ENCODE data around the gene LINS1.

Gene LINS1

DNA sequence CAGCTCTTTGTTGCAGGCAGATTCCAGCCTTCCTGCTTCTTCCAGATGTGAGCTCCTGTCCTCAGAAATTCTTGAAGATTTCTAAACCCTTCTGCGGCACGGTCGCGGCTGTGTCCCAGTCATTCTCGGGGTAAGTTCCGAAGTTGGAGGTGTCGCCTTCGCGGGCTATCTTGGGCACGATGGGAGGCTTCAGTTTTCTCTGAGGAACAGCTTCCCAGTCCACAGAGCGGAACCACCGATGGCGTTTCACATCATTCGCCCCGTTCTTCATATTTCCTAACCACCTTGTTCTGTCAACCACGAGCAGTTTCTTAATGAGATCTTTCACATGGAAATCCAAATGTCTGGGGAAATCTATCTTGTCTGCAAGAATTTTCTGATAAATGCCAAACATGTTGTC lies 48.5 kb downstream of the LINS1 start:
- DNase-seq = no peak

DNA sequence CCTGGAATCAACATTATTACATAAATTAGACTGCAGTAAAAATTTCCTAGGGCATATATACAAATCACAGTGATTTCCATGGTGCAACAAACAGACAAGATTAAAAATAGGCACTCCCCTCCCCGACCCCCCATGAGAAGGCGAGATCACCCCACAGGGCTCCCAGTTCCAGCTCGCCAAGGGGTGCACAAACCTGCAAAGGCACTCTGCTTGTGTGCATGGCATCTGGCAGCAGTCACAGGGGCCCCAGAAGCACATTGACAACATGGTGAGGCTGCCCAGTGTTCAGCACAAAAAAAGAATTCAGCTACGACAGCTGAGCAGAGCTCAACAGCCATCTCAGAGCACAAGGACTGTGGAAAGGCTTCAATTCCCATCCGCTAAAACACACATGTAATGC lies 54.0 kb downstream of the LINS1 start:
- DNase-seq = no peak

DNA sequence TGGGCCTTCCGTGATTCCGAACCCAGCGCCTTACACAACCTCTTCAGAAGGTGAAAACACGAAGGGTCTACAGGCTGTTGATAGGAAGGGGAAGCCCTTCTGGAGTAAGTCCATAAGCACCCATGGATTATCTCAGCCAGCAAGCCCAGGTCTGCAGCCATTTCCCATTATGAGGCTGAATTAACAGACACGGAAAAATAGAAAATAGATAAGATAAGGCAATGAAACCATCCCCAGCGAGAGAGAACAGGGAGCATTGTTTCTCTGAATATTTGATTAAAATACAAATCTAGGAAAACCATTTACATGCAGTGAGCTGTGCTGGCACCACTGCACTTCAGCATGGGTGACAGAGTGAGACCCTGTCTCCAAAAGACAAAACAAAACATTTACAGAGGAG lies 57.0 kb downstream of the LINS1 start:
- no peak for DNase-seq

GRCh38 chr15:100544338-100544841 lies 57.6 kb downstream of the LINS1 start:
- no peak for DNase-seq

- no peak for DNase-seq
Observed at GRCh38 chr15:100542290-100542689, 59.7 kb downstream of the LINS1 start.

- no peak for DNase-seq
Observed at GRCh38 chr15:100537331-100537730, 64.7 kb downstream of the LINS1 start.

DNA sequence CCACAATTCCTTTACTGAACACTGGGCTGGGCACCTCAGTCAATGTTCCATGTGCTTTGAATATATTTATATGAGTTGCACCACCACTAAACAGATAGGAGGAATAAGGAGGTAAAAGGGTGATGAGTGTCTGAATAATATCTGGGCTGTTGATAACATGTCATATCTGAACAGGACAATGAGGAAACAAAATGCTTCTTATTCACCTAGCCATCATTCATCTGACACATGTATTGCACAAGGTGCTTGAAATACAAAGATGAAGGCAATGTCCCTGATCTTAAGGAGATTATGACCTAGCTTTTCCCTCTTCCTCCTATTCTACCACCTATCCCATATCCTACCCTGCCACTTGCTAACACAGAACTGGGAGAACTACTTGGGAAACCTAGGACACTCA lies 65.3 kb downstream of the LINS1 start:
- DNase-seq = no peak

GRCh38 chr15:100533886-100534285 lies 68.1 kb downstream of the LINS1 start:
- DNase-seq = no peak

DNA sequence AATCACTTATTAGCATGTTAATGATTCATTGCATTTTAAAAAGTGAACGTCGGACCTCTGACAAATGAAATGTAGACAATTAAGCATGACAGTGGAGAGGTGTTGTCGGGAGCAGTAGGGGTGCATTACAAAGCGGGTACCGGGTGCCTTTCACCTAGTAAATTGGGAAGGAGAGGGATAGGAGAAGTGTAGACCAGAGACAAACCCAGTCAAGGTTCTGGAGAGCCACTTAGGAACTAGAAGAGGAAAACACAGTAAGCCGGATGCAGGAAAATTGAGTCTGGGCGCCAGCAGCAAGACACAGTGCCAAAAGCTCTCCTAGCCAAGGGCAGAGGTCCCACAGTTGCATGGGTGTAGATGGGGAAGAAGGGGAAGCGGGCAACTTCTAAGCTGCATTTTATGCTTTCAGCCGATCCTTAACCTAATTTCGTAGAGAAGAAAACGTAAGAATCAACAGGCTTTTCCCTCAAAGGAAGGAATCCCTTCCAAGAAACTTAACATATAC lies 70.1 kb downstream of the LINS1 start:
- DNase-seq = no peak

- no peak for DNase-seq
Observed at GRCh38 chr15:100531204-100531603, 70.8 kb downstream of the LINS1 start.

DNA sequence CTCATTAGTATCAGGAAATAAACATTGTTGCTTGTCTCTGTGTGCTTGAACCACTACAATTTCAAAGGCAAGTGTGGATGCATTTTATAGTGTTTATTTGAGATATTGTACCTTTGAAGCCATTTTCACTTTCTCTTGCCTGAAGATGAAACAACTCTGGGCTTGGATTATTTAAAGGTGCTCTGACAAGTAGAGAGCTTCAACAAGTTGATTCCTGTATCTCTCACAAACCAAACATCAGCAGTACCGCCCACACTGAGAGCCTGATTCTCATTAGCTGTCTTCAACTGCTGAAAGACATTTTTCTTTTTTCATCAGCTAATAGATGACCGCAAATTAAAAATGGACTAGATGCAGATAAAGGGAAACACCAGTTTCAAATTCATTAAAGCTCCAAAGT lies 72.4 kb downstream of the LINS1 start:
- peak; percentile 9 for DNase-seq

GRCh38 chr15:100528833-100529428 lies 73.1 kb downstream of the LINS1 start, which contains the start of gene CERS3:
Gene CERS3 (minus strand): TSS chr15:100528950. CDS start chr15:100501849, 27,101 bp downstream.
- no peak for DNase-seq

DNA sequence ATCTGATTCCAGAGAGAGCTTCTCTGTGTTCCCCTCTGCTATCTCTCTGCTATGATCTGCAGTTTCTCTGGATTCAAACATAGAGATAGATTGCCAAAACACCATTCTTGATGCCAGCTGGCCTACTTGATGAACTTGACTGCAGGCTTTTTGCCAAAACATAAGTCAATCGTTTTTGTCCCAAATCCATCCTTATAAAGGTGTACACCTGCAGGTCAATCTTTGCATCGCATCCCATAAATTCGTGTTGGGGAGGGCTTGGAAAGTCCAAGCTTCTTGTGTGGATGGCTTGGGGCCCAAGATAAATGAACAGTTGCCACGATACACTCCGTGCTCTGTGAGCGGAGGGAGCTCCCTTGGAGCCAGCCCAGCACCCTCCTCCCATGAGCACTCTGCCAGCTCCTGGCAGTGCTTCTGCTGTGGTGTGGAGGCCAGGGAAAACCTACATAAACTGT lies 75.9 kb downstream of the LINS1 start:
- DNase-seq = no peak

DNA sequence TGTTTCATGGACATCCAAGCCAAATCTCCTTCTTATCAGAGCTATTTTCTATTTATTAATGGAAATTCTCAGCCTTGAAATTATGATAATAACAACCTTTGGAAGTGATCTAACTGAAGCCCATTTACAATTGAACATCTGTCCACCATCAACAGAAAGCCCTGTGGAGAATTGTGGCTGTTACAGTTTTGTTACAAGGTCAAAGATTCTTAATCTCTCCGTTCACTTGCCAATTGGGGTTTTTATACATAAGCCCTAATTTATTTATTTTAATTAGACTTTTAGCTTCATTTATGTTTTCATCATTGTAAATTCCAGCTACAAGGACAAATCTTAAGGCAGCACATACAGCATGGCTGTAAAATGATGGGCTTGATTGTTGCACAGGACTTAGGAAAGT lies 76.5 kb downstream of the LINS1 start:
- no peak for DNase-seq

GRCh38 chr15:100524326-100524725 lies 77.7 kb downstream of the LINS1 start:
- DNase-seq = no peak

DNA sequence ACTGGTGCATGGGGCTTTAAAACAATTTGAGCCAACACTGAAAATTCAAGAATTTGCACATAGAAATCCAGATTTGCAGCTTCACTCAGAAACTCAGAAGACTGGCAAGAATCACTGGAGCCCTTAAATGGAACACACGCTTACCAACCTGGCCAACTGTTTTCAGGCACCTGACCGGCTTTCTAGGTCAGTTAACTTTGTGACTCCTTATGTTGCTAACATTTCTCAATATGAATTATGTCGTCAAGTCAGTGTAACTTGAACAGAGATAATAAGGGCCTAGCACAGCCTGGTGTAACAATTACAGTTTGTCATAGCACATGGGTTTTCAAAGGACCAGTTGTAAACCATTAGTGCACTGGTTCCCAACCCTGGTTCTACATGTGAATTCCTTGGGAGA lies 80.1 kb downstream of the LINS1 start:
- no peak for DNase-seq

DNA sequence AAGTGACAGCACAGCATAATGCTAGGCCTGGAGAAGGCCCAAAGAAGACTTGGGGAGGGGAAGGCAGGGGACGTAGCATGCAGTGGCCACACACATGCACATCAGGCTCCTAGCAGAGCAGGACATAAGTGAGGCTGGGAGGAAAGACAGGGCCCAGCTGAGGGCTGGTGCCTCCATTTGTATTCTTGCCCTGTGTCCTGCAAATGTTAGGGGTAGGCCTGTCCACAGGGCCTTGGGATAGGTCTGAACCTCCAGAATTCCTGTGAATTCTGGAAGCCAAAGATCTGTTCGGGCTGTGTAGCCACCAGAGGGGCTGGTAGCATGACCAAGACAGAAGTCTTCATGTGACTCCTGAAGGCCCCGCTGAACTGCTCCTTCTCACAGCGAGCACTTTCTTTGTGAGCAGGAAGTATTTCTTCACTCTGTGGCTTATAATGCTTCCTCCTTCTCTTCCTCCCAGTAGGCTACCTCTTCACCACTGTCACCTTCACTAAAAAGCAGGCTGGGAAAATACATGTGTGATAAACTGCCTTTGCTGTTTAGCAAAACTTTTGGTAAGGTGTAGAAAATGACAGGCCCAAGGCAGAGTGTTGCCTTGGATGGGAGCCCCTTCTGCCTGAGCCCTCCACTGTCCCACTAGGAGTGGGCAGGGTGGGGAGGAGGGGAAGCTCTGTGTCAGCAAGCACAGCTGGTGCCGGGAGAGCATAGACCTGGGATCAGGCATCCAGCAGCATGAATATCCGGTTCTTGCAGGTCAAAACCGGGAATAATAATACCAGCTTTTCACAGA lies 81.7 kb downstream of the LINS1 start:
- no peak for DNase-seq

GRCh38 chr15:100517846-100518245 lies 84.1 kb downstream of the LINS1 start:
- no peak for DNase-seq
